GM23338 (cell line): ENCODE measurements around the gene MAPK8IP2.

Experiments used
- CTCF ChIP-seq, 2 experiments: fragments of 200-600 bp in 1 of 2; sonication (generic) in 1 of 2; conservative IDR thresholded peaks; 2 replicates each; pipeline versions ENCODE4 v1.5.1 to v1.6.1; 2016 to 2017; ENCODE audit warnings: antibody characterized with exemption in 2 of 2, low read depth in 2 of 2, mild to moderate bottlenecking in 2 of 2, moderate library complexity in 1 of 2
- ZNF331 ChIP-seq: fragments of 250-450 bp; sonication (Bioruptor Pico); IDR thresholded peaks from 2 replicates; pipeline ENCODE4 v1.5.0; 2020; ENCODE audit warnings: low read depth, mild to moderate bottlenecking, moderate library complexity

- TF ChIP-seq CTCF (conservative IDR thresholded peaks at IDR 0.05; ENCODE audit: low read depth in 2 of 2) = no peak
- TF ChIP-seq ZNF331 (CRISPR knock-in tag) = no peak
Observed at GRCh38 chr22:50569041-50569459, 31.5 kb upstream of the MAPK8IP2 start.
